GM21529 (cell line): ENCODE data around the gene LZTFL1.

Experiments used
- ATAC-seq: cut with Tn5 transposase; IDR thresholded peaks from one replicate; pipeline ENCODE4 v1.9.1; 2021; ENCODE audit not compliant: unreplicated experiment

The LZTFL1 gene

DNA sequence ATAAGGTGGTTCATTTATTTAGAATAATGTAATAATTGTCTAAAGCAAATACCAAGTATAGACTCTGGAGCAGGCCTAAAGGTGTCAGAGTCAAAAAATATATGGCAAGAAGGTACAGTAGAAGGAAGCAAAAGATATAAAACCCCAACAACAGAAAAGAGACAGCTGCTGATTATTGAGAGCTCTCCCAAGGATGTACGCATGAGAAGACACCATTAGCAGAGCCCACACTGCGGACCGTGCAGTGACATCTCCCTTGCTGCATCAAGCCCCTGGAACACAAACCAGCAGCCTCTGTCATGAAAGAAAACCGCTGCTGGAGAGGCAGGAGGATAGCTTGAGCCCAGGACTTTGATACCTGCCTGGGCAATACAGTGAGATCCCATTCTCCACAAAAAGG lies 27.6 kb downstream of the LZTFL1 start:
- no peak for ATAC-seq

DNA sequence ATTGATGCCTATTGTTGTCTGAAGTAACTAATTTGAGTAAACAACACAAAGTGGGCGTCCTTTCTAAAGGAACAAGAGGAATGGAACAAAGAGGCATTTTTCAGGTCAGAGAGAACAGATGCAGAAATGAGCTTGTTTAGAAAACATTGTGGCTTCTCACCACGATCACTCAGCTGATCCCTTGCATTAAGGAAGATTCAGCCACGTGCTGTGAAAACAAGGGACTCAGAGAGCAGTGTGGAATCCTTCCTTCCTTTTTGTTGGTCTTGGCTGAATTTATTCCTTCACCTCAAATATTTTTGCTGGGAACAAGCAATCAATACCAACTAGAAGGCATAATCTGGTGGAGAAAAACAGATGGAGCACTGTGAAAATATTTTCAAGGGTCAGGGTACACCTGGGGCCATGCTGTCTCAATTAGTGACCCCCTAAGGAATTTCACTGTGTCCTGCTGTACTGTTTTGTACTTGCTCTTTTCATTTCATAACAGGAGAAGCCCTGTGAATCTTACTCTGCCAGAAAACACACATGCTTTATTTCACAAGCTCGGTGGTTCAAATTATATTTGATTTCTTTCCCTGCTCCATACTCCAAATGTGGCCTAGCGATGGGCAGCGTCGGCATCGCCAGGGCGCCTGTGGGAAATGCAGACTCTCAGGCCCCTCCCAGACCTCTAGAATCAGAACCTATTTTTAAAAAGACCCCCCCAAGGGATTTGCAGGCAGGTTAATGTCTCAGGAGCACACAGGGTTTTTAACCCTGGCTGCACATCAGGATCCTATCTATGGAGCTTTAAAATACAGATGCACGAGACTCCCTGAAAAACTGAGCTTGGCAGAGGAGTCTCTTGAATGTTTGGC lies 34.0 kb downstream of the LZTFL1 start:
- ATAC-seq, result no peak

DNA sequence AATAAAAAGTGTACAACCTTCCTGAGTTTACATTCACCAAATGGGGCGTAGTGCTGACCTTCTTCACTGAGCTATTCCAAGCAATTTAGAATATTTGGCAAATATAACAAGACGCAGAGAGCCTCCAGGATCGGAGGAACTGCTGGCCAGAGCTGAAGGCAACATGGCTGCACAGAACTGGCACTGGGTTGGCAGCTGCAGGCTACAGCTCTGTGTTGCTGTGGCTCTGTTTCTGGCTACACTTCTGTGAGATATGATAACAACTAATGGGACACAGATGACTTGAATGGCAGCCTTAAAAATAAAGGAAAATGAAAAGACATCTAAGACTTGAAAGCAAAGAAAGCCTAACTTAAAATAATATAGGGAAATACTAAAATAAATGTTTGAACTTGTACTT lies 34.8 kb downstream of the LZTFL1 start:
- ATAC-seq, result no peak

DNA sequence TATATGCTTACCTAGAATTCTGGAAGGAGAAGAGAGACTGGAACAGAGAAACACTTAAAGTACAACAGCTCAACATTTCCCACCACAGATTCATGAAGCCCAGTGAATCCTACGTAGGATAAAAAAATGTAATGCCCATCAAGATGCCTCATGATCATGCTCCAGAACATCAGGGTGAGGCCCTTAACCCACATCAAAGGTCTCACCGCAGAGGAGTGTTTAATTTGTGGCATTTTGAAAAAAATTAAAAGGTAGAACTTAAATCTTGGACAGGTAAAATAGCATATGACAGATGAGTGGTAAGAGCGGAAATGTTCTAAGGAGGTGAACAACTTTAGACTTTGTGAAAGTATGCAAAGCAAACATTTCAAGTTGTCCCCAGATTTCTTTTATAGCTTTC lies 35.8 kb downstream of the LZTFL1 start:
- ATAC-seq, result no peak

DNA sequence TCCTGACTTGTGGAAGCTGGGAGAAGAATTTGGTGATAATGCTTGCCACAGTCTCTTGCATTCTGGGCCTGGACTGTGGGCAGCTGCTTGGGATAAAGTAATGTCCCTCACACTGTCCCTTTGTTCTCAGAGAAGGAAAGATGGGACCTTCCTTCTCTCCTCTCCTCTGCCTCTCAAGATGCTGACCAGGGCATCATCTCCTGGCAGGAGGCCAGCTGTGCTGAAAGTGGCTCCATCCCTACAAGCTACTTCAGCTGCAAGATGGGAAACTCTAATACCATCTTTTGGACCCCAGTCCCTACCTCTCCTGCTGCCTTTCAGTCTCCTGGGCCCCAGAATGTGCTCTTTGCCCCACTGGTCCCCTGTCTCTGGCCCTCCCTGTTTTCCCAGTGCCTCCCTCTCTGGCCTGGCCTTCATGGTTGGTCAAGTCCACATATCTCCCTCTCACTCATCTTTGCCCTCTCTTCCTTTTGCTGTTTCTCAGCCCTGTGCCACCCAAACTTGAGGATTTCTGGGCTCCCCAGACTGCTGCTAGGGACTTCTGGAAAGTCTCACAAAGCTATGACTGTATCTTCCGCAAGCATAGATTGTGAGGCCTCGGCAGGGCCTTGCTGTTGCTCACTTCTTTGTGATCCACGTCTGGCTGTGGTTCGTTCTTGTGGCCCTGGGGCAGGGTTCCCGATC lies 38.5 kb downstream of the LZTFL1 start:
- no peak for ATAC-seq

DNA sequence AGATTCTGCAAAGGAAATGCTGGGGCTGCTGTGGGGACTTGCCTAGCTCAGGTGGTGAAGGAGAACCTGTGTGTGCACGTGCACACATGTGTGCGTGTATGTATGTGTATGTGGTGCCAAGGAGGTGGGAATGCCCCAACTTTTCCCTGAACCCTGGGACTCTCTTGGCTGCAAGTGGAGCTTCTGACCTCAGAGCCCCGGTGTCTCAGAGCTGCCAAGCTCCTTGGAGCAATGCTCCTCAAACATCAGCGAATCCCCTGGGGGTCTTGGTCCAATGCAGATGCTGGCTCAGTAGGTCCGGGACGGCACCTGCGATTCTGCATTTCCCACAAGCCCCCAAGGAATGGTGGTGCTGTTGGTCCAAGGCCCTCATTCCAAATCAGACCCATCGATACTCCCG lies 39.8 kb downstream of the LZTFL1 start:
- no peak for ATAC-seq

DNA sequence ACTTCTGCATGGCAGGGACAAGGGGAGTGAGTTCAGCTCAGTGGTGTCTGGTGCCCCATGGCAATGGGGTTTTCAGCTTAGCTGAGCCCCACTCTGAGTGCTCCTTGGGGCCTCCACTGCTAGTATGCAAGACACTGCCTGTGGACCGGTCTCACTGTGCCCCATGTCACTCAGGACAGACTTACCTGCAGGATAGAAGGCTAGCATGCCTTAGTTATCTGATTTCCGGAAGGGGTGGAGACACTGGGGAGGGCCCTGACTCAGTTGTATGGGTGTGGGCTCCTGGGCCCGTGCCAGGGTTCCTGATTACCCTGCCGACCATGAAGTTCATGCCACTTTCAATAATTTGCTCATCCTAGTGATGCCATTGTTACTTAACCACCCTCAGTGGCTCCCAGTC lies 41.3 kb downstream of the LZTFL1 start:
- ATAC-seq, result no peak

DNA sequence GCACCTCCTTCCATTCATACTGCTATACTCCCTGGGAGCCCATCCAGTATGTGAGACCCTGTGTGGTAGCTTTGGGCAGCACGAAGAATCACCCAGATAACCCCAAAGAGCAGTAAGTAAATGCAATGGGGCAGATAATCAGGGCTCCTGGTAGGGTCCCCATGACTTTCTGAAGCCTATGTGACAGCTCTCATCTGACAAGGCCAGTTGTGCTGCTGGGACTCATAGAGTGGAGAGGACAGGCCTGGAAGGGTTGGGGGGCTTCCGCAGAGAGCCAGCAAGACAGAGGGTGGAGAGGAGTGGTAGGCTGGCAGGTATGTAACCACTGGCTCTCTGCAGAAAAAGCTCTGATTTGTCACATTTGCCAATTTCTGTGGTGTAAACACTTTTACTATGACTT lies 42.3 kb downstream of the LZTFL1 start:
- no peak for ATAC-seq

DNA sequence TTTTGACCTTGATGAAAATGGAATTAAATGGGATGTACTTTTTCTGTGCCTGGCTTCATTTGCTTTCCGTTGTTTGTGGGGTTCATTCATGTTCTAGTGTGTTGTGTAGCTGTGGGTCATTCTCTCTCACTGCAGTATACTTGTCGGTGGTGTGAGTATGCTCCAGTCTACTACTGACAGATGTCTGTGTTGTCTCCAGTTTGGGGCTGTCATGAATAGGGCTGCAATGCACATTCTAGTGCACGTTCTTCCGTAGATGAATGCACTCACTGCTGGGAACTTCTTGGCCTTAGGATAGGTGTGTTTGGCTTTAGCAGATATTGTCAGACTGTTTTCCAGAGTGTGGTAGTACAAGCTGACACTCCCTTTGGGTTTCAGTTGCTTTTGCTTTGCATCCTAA lies 43.9 kb downstream of the LZTFL1 start:
- ATAC-seq, result no peak

DNA sequence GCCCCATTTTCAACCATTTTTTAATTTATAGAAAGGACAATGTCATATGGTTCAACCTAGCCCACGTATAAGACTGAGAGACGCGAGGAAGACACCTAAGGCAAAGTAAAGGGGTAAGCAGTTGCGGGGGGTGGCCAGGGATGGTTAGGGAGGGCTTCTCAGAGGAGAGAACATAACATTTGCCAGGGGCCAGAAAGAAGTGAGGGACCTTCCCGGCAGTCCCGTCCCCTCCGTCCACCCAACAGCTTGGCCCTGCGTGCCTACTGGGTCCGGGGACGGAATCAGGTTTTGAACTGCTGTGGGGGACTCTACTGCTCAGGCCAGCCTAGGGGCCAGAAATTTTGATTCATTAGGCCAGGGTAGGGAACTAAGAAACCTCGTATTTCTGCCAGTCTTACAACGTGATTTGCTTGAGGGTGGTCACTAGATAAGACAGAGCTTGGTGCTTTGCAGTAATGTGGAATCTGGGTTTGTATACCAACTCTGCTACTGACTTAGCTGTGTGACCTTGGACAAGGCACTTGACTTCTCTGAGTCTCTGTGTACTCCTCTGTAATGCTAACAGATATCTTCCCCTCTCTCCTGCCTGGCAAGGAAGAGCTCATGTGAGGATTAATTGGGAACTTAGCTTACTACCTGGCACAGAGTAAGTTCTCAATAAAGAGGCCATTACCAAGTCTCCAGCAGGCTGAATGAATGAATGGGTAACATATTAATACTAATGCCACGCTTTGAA lies 44.8 kb downstream of the LZTFL1 start:
- no peak for ATAC-seq

DNA sequence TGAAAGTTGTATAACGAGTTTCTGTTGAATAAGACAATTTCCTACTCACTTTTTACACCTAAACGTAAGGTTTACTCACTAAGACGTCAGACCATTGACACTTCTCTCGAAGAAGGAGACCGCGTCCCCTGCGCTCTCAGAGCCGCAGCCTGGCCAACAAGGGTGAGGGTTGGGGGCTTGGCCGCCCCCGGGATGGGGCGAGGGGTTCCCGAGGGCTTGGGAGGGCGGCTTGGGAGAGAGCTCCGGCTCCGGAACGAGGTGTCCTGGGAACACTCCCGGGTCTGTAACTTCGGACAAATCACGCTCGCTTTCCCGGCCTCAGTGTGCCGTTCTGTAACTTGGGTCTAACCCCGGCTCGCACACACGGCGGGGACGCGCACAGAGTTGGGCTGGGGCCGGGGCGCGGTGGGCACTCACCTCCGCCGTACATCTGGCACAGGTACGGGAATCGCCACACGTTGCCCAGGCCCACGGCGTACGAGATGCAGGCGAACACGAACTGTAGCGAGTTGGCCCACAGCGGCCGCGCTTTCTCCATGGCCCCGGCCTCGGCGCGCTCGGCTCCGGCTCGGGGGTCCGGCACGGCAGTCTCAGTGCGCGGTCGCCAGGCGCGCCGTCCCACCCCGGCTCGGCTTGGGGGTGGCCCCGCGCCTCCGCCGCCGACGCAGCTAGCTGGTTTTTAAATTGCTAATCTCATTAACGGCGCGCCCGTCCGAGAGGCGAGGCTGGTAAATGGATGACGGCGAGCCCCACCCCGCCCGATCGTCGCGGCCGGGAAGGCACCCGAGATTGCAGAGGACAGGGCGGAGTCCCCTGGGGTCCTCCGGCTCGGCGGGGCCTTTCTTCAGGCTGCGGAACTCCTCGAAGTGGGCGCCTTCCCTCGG lies 45.8 kb downstream of the LZTFL1 start, which contains the start of gene SLC6A20:
TSS of gene SLC6A20 (minus strand) at position 655 of the 884 bp plus-strand sequence. CDS start at position 538, 117 bp downstream.
- ATAC-seq, result no peak

DNA sequence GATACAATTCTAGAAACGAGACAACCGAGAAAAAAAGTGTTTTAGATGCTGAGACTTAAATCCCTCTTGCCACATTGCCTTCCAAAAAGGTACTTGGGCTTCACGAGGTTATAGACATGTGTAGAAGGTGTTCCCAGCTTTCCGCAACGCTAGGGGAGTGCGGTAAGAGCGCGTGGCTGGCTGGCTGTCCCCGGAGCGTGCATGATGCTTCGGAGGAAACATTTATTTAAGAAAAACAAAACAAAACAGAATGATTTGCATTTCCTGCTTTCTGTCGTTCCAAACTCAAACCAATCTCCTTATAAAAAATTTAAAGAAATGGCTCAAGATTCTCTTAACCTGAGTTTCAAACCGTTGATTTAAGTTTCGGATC lies 46.4 kb downstream of the LZTFL1 start:
- ATAC-seq, result no peak

DNA sequence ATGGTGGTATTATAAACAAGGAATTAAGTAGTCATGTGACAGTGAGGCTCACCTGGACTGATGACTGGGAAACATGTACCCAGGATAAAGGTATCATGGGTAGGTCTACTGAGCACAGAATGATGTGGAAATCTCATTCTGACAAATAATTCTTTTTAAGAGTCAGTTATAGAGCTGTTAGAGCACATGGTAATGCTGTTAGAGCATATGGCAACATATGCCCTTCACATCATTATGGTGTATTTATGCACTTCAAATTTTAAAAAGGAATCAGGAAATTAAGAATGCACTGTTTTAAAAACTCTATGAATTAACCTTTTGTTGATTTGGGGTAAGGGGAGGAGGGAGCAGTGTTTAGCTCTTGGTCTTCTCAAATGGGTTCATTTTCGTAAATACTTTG lies 47.3 kb downstream of the LZTFL1 start:
- ATAC-seq, result no peak

DNA sequence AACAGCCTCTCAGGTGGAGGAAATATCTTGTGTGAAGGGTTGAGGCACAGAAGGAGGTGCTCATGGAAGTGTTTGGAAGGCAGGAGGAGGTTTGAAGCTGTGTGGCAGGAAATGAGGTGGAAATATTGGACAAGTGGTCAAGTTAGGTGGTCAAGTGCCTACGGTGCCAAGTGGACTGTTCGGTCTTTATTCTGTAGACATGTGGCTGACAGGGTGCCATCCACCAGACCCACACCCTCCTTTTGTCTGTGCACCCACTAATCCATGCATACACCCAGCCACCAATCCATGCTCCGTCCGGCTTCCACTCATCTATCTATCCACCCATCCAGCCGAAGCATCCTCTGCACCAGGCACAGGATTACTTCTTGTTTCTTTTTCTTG lies 47.8 kb downstream of the LZTFL1 start:
- ATAC-seq, result no peak

DNA sequence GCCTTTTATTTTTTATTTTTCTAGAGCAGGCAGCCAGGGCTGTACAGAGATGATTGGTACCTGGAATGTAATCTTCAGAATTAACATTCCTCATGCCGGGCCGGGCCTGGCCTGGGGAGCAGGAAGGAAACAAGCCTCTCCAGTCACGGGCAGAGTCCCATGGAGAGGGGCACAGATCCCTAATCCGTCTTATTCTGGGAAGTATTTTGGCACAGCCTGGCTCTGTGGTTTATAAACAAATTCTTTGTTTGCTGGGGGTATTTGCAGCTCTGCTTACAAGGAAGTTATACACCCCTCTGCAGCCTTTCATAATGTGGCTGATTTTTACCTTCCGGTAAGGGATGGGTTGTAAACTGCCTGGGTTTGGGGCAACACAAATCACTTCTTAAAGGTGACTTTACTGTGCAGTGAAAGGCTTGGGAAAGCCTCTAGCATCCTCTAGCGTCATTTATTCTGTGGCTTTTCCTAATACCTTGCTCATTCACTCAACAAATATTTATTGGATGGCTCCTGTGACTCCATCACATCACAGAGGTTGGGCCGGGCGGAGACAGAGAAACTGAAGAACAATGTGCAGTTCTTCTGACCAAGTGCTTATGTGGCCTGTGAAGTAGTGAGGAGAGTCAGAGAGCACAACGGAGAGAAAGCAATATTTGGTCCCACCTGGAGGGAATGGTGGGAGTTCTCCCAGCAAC lies 48.3 kb downstream of the LZTFL1 start:
- ATAC-seq, result no peak

DNA sequence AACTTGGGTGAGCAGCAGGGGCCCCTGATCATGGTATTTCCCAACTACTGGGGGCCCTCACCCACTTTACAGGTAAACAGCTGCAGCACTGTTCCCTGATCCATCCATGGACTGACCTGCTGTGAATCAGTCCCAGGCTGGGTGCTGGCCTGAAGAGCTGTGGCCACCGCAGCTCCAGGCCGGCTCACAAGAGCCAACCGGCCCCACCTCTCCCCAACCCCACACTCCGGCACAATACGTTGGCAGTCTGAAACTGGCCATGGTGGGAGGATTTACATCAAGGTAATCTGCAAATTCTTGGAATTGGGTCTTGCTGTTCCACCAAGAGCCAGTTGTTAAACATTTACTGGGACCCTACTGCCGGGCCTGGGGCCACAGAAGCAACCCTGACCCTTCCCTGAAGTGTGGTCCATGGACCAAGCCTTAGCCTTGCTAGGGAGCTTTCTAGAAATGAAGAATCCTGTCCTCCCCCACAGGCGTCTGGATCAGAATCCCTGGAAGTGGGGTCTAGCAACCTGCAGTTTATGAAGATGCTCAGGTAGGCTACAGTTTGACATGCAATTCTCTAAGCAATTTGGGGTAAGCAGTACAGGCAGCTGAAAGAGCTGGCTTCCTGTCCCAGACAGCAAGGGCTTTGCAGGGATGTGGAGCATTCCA lies 49.3 kb downstream of the LZTFL1 start:
- ATAC-seq, result no peak

DNA sequence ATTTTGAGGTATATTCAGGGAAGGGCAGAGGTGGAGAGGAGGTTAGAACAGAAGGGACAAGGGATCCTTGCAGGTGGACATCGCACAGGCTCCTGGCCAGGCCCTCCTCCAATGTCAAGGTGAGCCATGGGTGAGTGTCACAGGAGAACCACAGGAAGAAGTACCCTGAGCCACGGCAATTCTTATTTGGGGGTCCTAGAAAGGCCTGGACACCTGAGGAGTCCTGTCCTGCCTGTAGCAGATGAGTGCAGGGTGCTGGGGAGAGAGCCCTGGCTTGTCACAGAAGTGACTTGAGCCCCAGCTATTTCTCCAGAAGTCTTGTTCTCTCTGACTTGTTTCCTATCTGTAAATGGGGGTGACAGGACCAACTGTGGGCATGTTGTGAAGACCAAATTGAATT lies 49.9 kb downstream of the LZTFL1 start:
- no peak for ATAC-seq

DNA sequence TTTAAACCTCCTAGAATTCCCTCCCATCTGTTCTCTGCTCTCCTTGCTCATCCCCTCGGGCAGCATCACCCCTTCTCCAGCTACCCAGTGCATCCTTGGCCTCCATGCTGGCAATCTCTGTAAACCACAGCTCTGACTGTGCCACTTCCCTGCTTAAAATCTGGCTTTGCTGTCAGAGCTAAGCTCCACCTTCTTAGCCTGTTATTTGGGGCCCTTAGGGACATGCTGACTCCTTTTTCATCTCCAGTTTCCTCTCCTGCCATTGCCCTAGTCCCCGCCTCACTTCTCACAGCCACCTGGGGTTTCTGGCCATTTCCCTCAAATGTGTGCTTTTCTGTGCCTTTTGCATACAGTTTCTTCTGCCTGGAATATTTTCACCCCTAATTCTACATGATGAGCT lies 51.3 kb downstream of the LZTFL1 start:
- ATAC-seq, result no peak

DNA sequence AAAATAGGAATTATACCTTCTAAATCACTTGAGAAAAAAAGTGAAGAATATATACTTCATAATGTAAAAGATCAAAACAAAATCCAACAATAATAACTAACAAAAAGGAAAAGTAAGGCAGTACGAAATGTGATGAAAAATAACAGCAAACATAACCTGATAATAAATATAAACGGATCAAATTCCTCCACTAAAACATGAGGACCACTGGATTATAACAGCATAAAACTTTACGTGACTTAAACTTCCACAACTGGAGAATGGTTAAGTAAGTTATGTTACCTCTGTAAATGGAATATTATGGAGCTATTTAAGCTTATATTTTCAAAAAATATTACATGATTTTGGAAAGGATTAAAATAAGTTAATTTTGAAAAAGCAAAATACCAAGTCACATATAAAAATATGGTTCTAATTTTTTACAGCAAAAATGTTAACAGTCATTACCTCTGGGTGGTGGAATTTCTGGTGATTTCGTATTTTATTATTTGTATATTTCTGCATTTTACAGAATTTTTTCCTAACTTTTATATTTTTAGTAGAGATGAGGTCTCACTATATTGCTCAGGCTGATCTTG lies 52.6 kb downstream of the LZTFL1 start:
- ATAC-seq, result no peak
